ENCODE data around the gene HRH3.

Gene HRH3

GRCh38 chr20:62192635-62193034 is 27.4 kb downstream of the HRH3 start:
- no peaks in the 10 kb centered on the region; the same call in 1 of the 2 replicates for H4K20me1 ChIP-seq (ENCODE audit: low read depth, low read length)
- no peaks in the 10 kb centered on the region for H3K36me3 ChIP-seq (ENCODE audit: low read length)
- no peaks in the 10 kb centered on the region for H3K27me3 ChIP-seq (ENCODE audit: low read length)
- no peaks in the 10 kb centered on the region for H3K9me2 ChIP-seq (replicated peaks; ENCODE audit: insufficient read depth, low read length)
- no peak overlapping the region for H2AFZ ChIP-seq (ENCODE audit: low read depth, low read length, severe bottlenecking)
- H3K9ac ChIP-seq (ENCODE audit: low read length): no peak overlapping the region
- no peaks in the 10 kb centered on the region; the same call in 1 of the 2 replicates for H3F3A ChIP-seq (ENCODE audit: insufficient read depth)
- no peak overlapping the region for H3K4me2 ChIP-seq (ENCODE audit: low read depth, low read length, poor library complexity, severe bottlenecking)
- peaks cover 31% of the 10 kb centered on the region for H3K79me2 ChIP-seq (ENCODE audit: insufficient read depth, low read length)
- no peak overlapping the region for H3K4me3 ChIP-seq (ENCODE audit: insufficient read depth, low read length, poor library complexity, severe bottlenecking)
- no peak overlapping the region for H3K27ac ChIP-seq (ENCODE audit: low read depth, low read length)
- no peaks in the 10 kb centered on the region for H3K9me3 ChIP-seq (ENCODE audit: insufficient read depth, low read length)
- no peak for TF ChIP-seq CTCF (IDR thresholded peaks at IDR 0.05; ENCODE audit: insufficient read depth, low read length, poor library complexity, severe bottlenecking)
- no peak for TF ChIP-seq EZH2phosphoT487 (conservative IDR thresholded peaks at IDR 0.05; ENCODE audit: low read length)

GRCh38 chr20:62191781-62192559 is 28.1 kb downstream of the HRH3 start:
- H3K4me3 ChIP-seq (ENCODE audit: insufficient read depth, low read length, poor library complexity, severe bottlenecking): no peak overlapping the region
- no peak overlapping the region for H3K9ac ChIP-seq (ENCODE audit: low read length)
- H3F3A ChIP-seq (ENCODE audit: insufficient read depth): no peaks in the 10 kb centered on the region; the same call in 1 of the 2 replicates
- H3K27me3 ChIP-seq (ENCODE audit: low read length): no peaks in the 10 kb centered on the region
- no peak overlapping the region for H2AFZ ChIP-seq (ENCODE audit: low read depth, low read length, severe bottlenecking)
- no peaks in the 10 kb centered on the region for H3K36me3 ChIP-seq (ENCODE audit: low read length)
- no peak overlapping the region for H3K27ac ChIP-seq (ENCODE audit: low read depth, low read length)
- H3K9me2 ChIP-seq (replicated peaks; ENCODE audit: insufficient read depth, low read length): no peaks in the 10 kb centered on the region
- H4K20me1 ChIP-seq (ENCODE audit: low read depth, low read length): no peaks in the 10 kb centered on the region; the same call in 1 of the 2 replicates
- no peaks in the 10 kb centered on the region for H3K9me3 ChIP-seq (ENCODE audit: insufficient read depth, low read length)
- peaks cover 37% of the 10 kb centered on the region for H3K79me2 ChIP-seq (ENCODE audit: insufficient read depth, low read length)
- no peak for TF ChIP-seq CTCF (IDR thresholded peaks at IDR 0.05; ENCODE audit: insufficient read depth, low read length, poor library complexity, severe bottlenecking)
- H3K4me2 ChIP-seq (ENCODE audit: low read depth, low read length, poor library complexity, severe bottlenecking): no peak overlapping the region

- H3K79me2 ChIP-seq (ENCODE audit: insufficient read depth, low read length): peaks cover 45% of the 10 kb centered on the region
- no peaks in the 10 kb centered on the region for H3K9me2 ChIP-seq (replicated peaks; ENCODE audit: insufficient read depth, low read length)
- H3F3A ChIP-seq (ENCODE audit: insufficient read depth): peaks cover 3% of the 10 kb centered on the region; the same call in 1 of the 2 replicates
- no peaks in the 10 kb centered on the region; the same call in 1 of the 2 replicates for H4K20me1 ChIP-seq (ENCODE audit: low read depth, low read length)
- TF ChIP-seq EZH2phosphoT487 (conservative IDR thresholded peaks at IDR 0.05; ENCODE audit: low read length): no peak
- no peak for TF ChIP-seq CTCF (IDR thresholded peaks at IDR 0.05; ENCODE audit: insufficient read depth, low read length, poor library complexity, severe bottlenecking)
- no peak overlapping the region for H3K4me3 ChIP-seq (ENCODE audit: insufficient read depth, low read length, poor library complexity, severe bottlenecking)
- H3K9me3 ChIP-seq (ENCODE audit: insufficient read depth, low read length): no peaks in the 10 kb centered on the region
- H3K27ac ChIP-seq (ENCODE audit: low read depth, low read length): no peak overlapping the region
- H3K27me3 ChIP-seq (ENCODE audit: low read length): no peaks in the 10 kb centered on the region
- no peak overlapping the region for H3K4me2 ChIP-seq (ENCODE audit: low read depth, low read length, poor library complexity, severe bottlenecking)
- H2AFZ ChIP-seq (ENCODE audit: low read depth, low read length, severe bottlenecking): no peak overlapping the region
- no peaks in the 10 kb centered on the region for H3K36me3 ChIP-seq (ENCODE audit: low read length)
- H3K9ac ChIP-seq (ENCODE audit: low read length): no peak overlapping the region
Observed at GRCh38 chr20:62190639-62191411, 29.3 kb downstream of the HRH3 start.

Measured in SU-DHL-6 (cell line).